Fibroblast of pulmonary artery (primary cell): ENCODE results near the gene VPS4A.
"Not testable (repeated sequence)": the region's sequence is repeated elsewhere in the genome, so short reads cannot be mapped to it uniquely, and the experiment has no call there.

Experiments used
- DNase-seq: peaks from one replicate; pipeline ENCODE4 v3.0.0-alpha.2; 2010; ENCODE audit warnings: low read depth
- H3K4me3 ChIP-seq: replicated peaks from 2 replicates; pipeline ENCODE4 v1.5.1; 2011; ENCODE audit warnings: low read depth, mild to moderate bottlenecking, control low read depth, low read length, moderate library complexity
- TF ChIP-seq, protein P1 (sequence below): IDR thresholded peaks from 2 replicates; pipeline ENCODE4 v1.5.1; 2011; ENCODE audit warnings: mild to moderate bottlenecking, control low read depth, low read length, inconsistent platforms; ENCODE audit errors: missing control alignments

Gene VPS4A

DNA sequence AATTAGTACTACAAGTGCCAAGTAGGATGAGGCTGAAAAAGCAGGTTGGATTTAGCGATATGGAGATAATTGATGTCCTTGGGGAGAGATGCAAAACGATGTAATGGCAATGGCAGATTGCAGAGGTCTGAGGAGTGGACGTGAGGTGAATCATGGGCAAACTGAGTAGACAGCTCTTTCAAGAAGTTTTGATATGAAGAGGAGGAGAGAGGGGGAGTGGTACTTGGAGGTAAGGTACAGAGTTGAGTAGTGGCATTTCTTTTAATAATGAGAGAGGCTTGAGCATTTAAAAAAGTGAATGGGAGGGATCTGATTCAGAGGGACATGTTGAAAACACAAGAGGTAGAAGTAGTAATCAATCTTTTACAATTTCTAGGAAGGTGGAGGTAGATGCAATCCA is 17.7 kb upstream of the VPS4A start:
- TF ChIP-seq, protein P1, sequence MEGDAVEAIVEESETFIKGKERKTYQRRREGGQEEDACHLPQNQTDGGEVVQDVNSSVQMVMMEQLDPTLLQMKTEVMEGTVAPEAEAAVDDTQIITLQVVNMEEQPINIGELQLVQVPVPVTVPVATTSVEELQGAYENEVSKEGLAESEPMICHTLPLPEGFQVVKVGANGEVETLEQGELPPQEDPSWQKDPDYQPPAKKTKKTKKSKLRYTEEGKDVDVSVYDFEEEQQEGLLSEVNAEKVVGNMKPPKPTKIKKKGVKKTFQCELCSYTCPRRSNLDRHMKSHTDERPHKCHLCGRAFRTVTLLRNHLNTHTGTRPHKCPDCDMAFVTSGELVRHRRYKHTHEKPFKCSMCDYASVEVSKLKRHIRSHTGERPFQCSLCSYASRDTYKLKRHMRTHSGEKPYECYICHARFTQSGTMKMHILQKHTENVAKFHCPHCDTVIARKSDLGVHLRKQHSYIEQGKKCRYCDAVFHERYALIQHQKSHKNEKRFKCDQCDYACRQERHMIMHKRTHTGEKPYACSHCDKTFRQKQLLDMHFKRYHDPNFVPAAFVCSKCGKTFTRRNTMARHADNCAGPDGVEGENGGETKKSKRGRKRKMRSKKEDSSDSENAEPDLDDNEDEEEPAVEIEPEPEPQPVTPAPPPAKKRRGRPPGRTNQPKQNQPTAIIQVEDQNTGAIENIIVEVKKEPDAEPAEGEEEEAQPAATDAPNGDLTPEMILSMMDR, result no peak
- H3K4me3 ChIP-seq, result no peak overlapping the region
- DNase-seq, result no peak

DNA sequence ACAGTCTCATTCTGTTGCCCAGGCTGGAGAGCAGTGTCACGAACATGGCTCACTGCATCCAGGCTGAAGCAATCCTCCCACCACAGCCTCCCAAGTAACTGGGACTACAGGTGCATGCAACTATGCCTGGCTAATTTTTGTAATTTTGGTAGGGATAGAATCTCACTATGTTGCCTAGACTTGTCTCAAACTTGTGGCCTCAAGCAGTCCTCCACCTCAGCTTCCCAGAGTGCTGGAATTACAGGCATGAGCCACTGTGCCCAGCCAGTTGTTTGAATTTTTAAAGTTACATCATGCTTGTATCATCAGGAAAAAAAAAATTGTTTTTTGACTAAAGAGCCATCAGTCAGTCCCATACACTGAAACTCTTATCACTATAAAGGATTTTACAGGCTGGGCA is 17.1 kb upstream of the VPS4A start:
- H3K4me3 ChIP-seq, result no peak overlapping the region
- DNase-seq, result no peak
- TF ChIP-seq, protein P1, result no peak

DNA sequence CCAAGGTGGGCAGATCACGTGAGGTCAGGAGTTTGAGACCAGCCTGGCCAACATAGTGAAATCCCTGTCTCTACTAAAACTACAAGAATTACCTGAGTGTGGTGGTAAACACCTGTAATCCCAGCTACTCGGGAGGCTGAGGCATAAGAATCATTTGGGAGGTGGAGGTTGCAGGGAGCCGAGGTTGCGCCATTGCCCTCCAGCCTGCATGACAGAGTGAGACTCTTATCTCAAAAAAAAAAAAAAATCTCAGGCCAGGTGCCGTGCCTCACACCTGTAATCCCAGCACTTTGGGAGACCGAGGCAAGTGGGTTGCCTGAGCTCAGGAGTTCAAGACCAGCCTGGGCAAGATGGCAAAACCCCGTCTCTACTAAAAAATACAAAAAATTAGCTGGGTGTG is 14.4 kb upstream of the VPS4A start:
- not testable (repeated sequence) for H3K4me3 ChIP-seq, DNase-seq

DNA sequence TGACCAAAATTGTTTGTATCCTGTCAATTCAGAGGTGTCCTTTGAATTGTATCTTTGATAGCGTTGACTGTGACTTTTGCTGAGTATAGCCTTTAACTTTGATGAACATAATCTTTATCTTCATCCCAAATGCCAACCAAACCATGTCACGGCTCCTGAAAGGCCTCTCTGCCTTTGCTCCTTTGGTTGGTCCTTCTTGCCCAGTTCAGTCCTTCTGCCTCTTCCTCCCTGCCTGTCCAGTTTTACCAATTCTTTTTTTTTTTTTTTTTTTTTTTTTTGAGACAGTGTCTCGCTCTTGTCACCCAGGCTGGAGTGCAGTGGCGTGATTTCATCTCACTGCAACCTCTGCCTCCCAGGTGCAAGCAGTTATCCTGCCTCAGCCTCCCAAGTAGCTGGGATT is 12.9 kb upstream of the VPS4A start:
- no peak for DNase-seq
- no peak overlapping the region for H3K4me3 ChIP-seq
- TF ChIP-seq, protein P1, result no peak

DNA sequence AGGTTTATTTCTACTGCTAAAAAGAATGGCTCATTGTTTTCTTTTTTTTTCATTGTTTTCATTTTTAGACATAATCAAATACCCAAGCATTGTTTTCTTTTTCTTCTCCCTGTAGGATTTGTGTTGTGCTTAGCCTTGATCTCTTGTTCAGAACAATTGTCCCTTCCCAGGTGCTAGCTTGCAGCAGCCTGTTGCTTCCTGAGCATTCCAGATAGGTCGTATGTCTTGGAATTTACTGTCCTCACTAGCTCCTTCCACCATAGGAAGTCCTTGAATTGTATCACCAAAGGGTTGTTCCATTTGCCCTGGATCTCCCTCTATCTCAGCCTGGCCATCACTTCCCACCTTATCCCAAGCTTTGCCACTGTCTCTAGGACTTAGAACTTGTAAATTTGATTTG is 10.0 kb upstream of the VPS4A start:
- TF ChIP-seq, protein P1, result no peak
- no peak for DNase-seq
- no peak overlapping the region for H3K4me3 ChIP-seq

DNA sequence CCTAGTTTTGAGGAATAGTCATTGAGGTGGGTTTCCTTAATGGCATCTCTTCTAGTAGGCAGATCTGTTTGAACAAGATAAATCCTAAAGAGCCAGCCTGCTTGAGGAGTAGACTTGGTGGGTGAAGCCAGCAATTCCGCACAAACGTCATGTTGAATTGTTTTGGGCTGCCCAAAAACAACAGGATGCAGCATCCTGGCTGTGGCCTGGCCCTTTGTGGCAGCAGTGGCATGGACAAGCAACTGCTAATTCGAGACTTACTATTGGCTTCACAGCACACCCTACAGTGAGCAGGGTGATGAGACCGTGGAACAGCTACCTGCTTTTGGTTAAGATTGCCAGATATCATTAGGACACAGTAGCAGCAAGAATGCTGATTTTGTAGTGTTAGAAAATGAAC is 9.3 kb upstream of the VPS4A start:
- H3K4me3 ChIP-seq, result no peak overlapping the region
- no peak for DNase-seq
- TF ChIP-seq, protein P1, result no peak

DNA sequence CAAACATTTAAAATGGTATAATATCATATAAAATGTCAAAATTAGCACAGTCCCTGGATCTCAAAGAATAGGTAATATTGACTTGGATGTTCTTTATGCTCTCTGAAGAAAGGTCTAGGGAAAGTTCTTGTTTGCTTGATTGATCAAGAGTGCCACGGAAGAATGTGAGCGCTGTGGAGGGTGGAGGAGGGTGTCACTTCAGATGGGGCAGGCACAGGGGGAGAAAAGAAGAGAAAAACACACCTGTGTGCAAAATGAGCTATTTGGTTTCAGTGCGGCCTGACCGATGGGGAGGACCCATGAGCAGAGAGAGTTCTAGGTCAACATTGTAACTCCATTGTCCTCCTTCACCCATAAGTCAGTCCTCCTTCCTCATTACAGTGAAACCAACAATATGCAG is 8.8 kb upstream of the VPS4A start:
- TF ChIP-seq, protein P1, result no peak
- DNase-seq, result no peak
- H3K4me3 ChIP-seq, result no peak overlapping the region

DNA sequence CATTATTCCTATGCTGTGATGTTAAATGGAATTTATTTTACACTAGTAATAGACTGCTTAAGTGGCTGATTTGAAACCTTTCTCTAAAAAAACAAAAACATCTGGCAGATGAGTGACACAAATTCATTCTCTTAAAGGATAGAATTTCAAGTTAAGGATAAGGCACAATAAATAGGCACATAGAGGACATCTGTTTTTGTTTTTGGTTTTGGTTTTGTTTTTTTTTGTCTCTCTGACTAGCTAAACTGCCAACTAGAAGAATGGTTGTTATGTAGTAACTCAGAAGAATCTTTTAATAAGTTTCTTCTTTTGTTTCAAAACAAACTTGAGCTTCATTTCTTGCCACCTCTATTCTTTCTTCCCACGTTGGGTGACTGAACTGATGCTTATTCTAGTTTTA is 5.1 kb upstream of the VPS4A start:
- TF ChIP-seq, protein P1, result no peak
- no peak for DNase-seq
- H3K4me3 ChIP-seq, result no peak overlapping the region
